ENCODE measurements around the gene ABCC8. TPM values are rescaled to one million over a fixed set of nuclear protein-coding genes. Genes with fewer than 3 reads are reported as not detected.

The ABCC8 gene
- total and polyA plus RNA-seq, 2 of the 8 experiments (the other 6 are each of a cell fraction or from before 2014, with no cell fraction given): 3.7 to 4.9 TPM

GRCh38 chr11:17459236-17459896, 17.3 kb downstream of the ABCC8 start:
- Histone ChIP-seq H3K79me1 (ENCODE audit: low read depth, low read length) (no peaks in the 10 kb centered on the region), H3K4me3 (ENCODE audit: extremely low read depth in 1 of 4, insufficient read depth in 2 of 4, low read depth in 3 of 4, low read length in 4 of 4) (no peak overlapping the region), H2AK5ac (ENCODE audit: low read depth, low read length) (no peak overlapping the region), H2BK12ac (ENCODE audit: low read depth, low read length) (no peak overlapping the region), H3K36me3 (ENCODE audit: control insufficient read depth in 2 of 4, insufficient read depth in 4 of 4, low read length in 3 of 4) (no peaks in the 10 kb centered on the region), H3K4me1 (replicated peaks in 1 of 4; ENCODE audit: control insufficient read depth in 3 of 4, insufficient read depth in 4 of 4, low read length in 3 of 4) (peaks cover 4 to 12% (median 9%) of the 10 kb centered on the region in 4 experiments; a peak in 6 of 7 replicates), H2BK15ac (ENCODE audit: low read length) (no peak overlapping the region), H2AFZ (ENCODE audit: low read length) (no peak overlapping the region), H3K18ac (ENCODE audit: extremely low read depth, low read length) (no peak overlapping the region), H3K79me2 (ENCODE audit: control insufficient read depth in 1 of 2, insufficient read depth in 2 of 2, low read length in 2 of 2) (no peaks in the 10 kb centered on the region), H3K4me2 (ENCODE audit: insufficient read depth in 1 of 2, low read depth in 2 of 2, low read length in 2 of 2) (no peak overlapping the region), H3K27me3 (replicated peaks in 1 of 4; ENCODE audit: control insufficient read depth in 3 of 4, extremely low read depth in 1 of 4, insufficient read depth in 3 of 4, low read length in 3 of 4) (no peaks in the 10 kb centered on the region), H4K5ac (ENCODE audit: insufficient read length, low read depth, low read length) (no peak overlapping the region), H4K91ac (replicated peaks; ENCODE audit: insufficient read length, low read length) (no peak overlapping the region), H2BK20ac (ENCODE audit: low read length) (no peak overlapping the region), H3K4ac (replicated peaks; ENCODE audit: insufficient read length, low read depth, low read length) (no peak overlapping the region), H3K23me2 (ENCODE audit: low read depth, low read length) (no peaks in the 10 kb centered on the region), H3K9me3 (ENCODE audit: insufficient read depth in 2 of 2, low read depth in 1 of 2, low read length in 1 of 2) (no peaks in the 10 kb centered on the region; a peak in 1 of 4 replicates), H4K20me1 (replicated peaks in 1 of 2; ENCODE audit: control insufficient read depth in 1 of 2, insufficient read depth in 2 of 2, low read length in 2 of 2) (peaks cover 0 to 2% of the 10 kb centered on the region in 2 experiments), H3K14ac (ENCODE audit: insufficient read length) (no peak overlapping the region), H3K56ac (replicated peaks; ENCODE audit: insufficient read length, low read depth, low read length) (no peak overlapping the region), H3K9ac (replicated peaks in 1 of 4; ENCODE audit: extremely low read depth in 1 of 4, low read depth in 3 of 4, low read length in 3 of 4) (no peak overlapping the region), H4K8ac (ENCODE audit: extremely low read depth, insufficient read depth, low read length) (no peak overlapping the region), H3K27ac (ENCODE audit: low read depth, low read length) (no peak overlapping the region), H2BK120ac (replicated peaks; ENCODE audit: low read depth, low read length) (no peak overlapping the region), H3K23ac (ENCODE audit: insufficient read length) (no peak overlapping the region), H2BK5ac (ENCODE audit: low read depth, low read length) (no peak overlapping the region)
- CTCF ChIA-PET (ENCODE audit: partially characterized antibody): interaction anchor here (0.7 to 1.9 kb wide), 10 partner anchors 9 to 79 kb away, joined by 3 to 6 read pairs (median 4); no protein-coding TSS in a partner anchor
- FAIRE-seq (no peak), DNase-seq (ENCODE audit: low read depth in 1 of 2, low spot score in 2 of 2) (no peak)
- 87% methylated on average over 9 of the region's 9 CpGs; no CpG with 5 or more reads in 1 of the 2 experiments for WGBS, 2 experiments (ENCODE audit: extremely low coverage in 1 of 2, insufficient coverage in 1 of 2, insufficient read length in 1 of 2, insufficient replicate concordance in 2 of 2, low coverage in 1 of 2, low lambda C conversion rate in 2 of 2, missing lambda C conversion rate in 1 of 2)
- POLR2A ChIA-PET (ENCODE audit: partially characterized antibody): interaction anchor here (1.3 to 1.5 kb wide), 2 partner anchors 10 to 18 kb away, joined by 3 read pairs; no protein-coding TSS in a partner anchor
- TF ChIP-seq ATF3 (IDR thresholded peaks at IDR 0.05; ENCODE audit: insufficient read depth, low read depth, low read length) (no peak), CBX8 (IDR thresholded peaks at IDR 0.05; ENCODE audit: borderline replicate concordance, low read depth, low read length) (no peak), BACH1 (IDR thresholded peaks at IDR 0.05; ENCODE audit: low read length) (no peak), EP300 (IDR thresholded peaks at IDR 0.05; ENCODE audit: borderline replicate concordance in 1 of 2, low read depth in 2 of 2, low read length in 2 of 2) (no peak), HDAC2 (IDR thresholded peaks at IDR 0.05; ENCODE audit: borderline replicate concordance in 1 of 2, low read depth in 2 of 2, low read length in 2 of 2) (no peak), BCL11A (IDR thresholded peaks at IDR 0.05; ENCODE audit: low read depth in 2 of 2, low read length in 2 of 2) (no peak), SUZ12 (IDR thresholded peaks at IDR 0.05; ENCODE audit: low read length) (no peak), SP1 (IDR thresholded peaks at IDR 0.05; ENCODE audit: low read depth, low read length) (no peak), MAX (IDR thresholded peaks at IDR 0.05) (no peak), RAD21 (IDR thresholded peaks at IDR 0.05 in 1 of 2, conservative IDR thresholded peaks at IDR 0.05 in 1 of 2; ENCODE audit: low read depth in 2 of 2, low read length in 2 of 2) (no peak), TBP (IDR thresholded peaks at IDR 0.05; ENCODE audit: low read depth, low read length) (no peak)
